Neural cell (in vitro differentiated cells): Measurements from ENCODE around the gene TAOK2. TPM values are rescaled to one million over a fixed set of nuclear protein-coding genes. Genes with fewer than 3 reads are reported as not detected.

Experiments used
- H2AFZ ChIP-seq: fragments of 200-600, 300-800 bp; sonication (generic), shearing (Covaris generic); 2 replicates; pipeline ENCODE4 v1.6.0; 2014; ENCODE audit warnings: low read depth, mild to moderate bottlenecking, antibody characterized with exemption, low read length, moderate library complexity
- H3F3A ChIP-seq: fragments of 200-600 bp; shearing (Covaris generic); 2 replicates; pipeline ENCODE4 v1.6.1; 2016; ENCODE audit warnings: mild to moderate bottlenecking, moderate library complexity, mixed read lengths, antibody characterized with exemption, low read length; ENCODE audit not compliant: insufficient read depth, poor library complexity, severe bottlenecking
- H3K27ac ChIP-seq: fragments of 200-600, 300-800 bp; sonication (generic), shearing (Covaris generic); 2 replicates; pipeline ENCODE4 v1.5.1; 2014; ENCODE audit warnings: mild to moderate bottlenecking, low read length, moderate library complexity
- H3K27me3 ChIP-seq: fragments of 300-800, 200-600 bp; sonication (generic), shearing (Covaris generic); 2 replicates; pipeline ENCODE4 v1.6.0; 2014; ENCODE audit warnings: mild to moderate bottlenecking, low read depth, low read length, moderate library complexity; ENCODE audit not compliant: insufficient read depth
- H3K36me3 ChIP-seq: fragments of 300-800, 200-600 bp; sonication (generic), shearing (Covaris generic); 2 replicates; pipeline ENCODE4 v1.5.1; 2014; ENCODE audit warnings: mild to moderate bottlenecking, antibody characterized with exemption, low read length, moderate library complexity; ENCODE audit not compliant: insufficient read depth
- H3K4me2 ChIP-seq: fragments of 300-800, 200-600 bp; sonication (generic), shearing (Covaris generic); 2 replicates; pipeline ENCODE4 v1.6.0; 2014; ENCODE audit warnings: mild to moderate bottlenecking, low read length
- H3K4me3 ChIP-seq: fragments of 300-800, 200-600 bp; sonication (generic), shearing (Covaris generic); 2 replicates; pipeline ENCODE4 v1.5.1; 2014; ENCODE audit warnings: mild to moderate bottlenecking, low read length, moderate library complexity
- H3K79me2 ChIP-seq: fragments of 200-600 bp; shearing (Covaris generic); replicated peaks from 2 replicates; pipeline ENCODE4 v1.6.0; 2014; ENCODE audit warnings: mild to moderate bottlenecking, low read length, moderate library complexity; ENCODE audit not compliant: insufficient read depth
- H3K9ac ChIP-seq: fragments of 300-800, 200-600 bp; sonication (generic), shearing (Covaris generic); 2 replicates; pipeline ENCODE4 v1.6.1; 2016; ENCODE audit warnings: mild to moderate bottlenecking, low read length, mixed read lengths
- H3K9me2 ChIP-seq: fragments of 200-600 bp; shearing (Covaris generic); 2 replicates; pipeline ENCODE4 v1.6.1; 2016; ENCODE audit warnings: mild to moderate bottlenecking, low read length, mixed read lengths; ENCODE audit not compliant: insufficient read depth
- H3K9me3 ChIP-seq: fragments of 200-600, 300-800 bp; sonication (generic), shearing (Covaris generic); 2 replicates; pipeline ENCODE4 v1.6.1; 2016; ENCODE audit warnings: mild to moderate bottlenecking, mixed run types, low read length, moderate library complexity, mixed read lengths
- H4K20me1 ChIP-seq: fragments of 200-600 bp; shearing (Covaris generic); 2 replicates; pipeline ENCODE4 v1.6.1; 2016; ENCODE audit warnings: mild to moderate bottlenecking, mixed run types; ENCODE audit not compliant: insufficient read depth
- EP300 ChIP-seq: fragments of 450-650 bp; conservative IDR thresholded peaks from 2 replicates; pipeline ENCODE4 v1.6.1; 2014; ENCODE audit warnings: antibody characterized with exemption, mild to moderate bottlenecking, moderate library complexity; ENCODE audit not compliant: poor library complexity, severe bottlenecking
- EZH2 ChIP-seq: fragments of 200-600, 300-800 bp; shearing (Covaris generic), sonication (generic); IDR thresholded peaks from 2 replicates; pipeline ENCODE4 v1.6.1; 2014; ENCODE audit warnings: antibody characterized with exemption, low read length, borderline replicate concordance, mild to moderate bottlenecking; ENCODE audit not compliant: insufficient read depth, poor library complexity, severe bottlenecking
- MXI1 ChIP-seq: fragments of 450-650 bp; conservative IDR thresholded peaks from 2 replicates; pipeline ENCODE4 v1.6.1; 2014; ENCODE audit warnings: antibody characterized with exemption, mild to moderate bottlenecking; ENCODE audit not compliant: poor library complexity, severe bottlenecking
- POLR2AphosphoS5 ChIP-seq: IDR thresholded peaks from 2 replicates; pipeline ENCODE4 v1.6.1; 2012
- RAD21 ChIP-seq: fragments of 450-650 bp; conservative IDR thresholded peaks from 2 replicates; pipeline ENCODE4 v1.6.1; 2014; ENCODE audit warnings: antibody characterized with exemption, mild to moderate bottlenecking, moderate library complexity
- SMC3 ChIP-seq: fragments of 450-650 bp; conservative IDR thresholded peaks from 2 replicates; pipeline ENCODE4 v1.6.1; 2014; ENCODE audit warnings: antibody characterized with exemption, mild to moderate bottlenecking, moderate library complexity; ENCODE audit not compliant: poor library complexity
- TAF1 ChIP-seq: IDR thresholded peaks from 2 replicates; pipeline ENCODE4 v1.6.1; 2012; ENCODE audit warnings: low read depth
- polyA plus RNA-seq: library from polyadenylated mRNA; depleted of rRNA; stranded (reverse); fragments of >200 nt; gene quantifications from 2 replicates; pipeline ENCODE4 v1.2.3, GENCODE V29; 2014
- TF ChIP-seq, protein P1 (sequence below): fragments of 450-650 bp; IDR thresholded peaks from 2 replicates; pipeline ENCODE4 v1.5.1; 2014; ENCODE audit warnings: antibody characterized with exemption, mild to moderate bottlenecking, moderate library complexity; ENCODE audit not compliant: poor library complexity, severe bottlenecking
- TF ChIP-seq, protein P2 (sequence below): IDR thresholded peaks from 2 replicates; pipeline ENCODE4 v1.6.1; 2012; ENCODE audit warnings: borderline replicate concordance

TAOK2 gene
- polyA plus RNA-seq, 1 donor from 2014 or later = 62.7 TPM

DNA sequence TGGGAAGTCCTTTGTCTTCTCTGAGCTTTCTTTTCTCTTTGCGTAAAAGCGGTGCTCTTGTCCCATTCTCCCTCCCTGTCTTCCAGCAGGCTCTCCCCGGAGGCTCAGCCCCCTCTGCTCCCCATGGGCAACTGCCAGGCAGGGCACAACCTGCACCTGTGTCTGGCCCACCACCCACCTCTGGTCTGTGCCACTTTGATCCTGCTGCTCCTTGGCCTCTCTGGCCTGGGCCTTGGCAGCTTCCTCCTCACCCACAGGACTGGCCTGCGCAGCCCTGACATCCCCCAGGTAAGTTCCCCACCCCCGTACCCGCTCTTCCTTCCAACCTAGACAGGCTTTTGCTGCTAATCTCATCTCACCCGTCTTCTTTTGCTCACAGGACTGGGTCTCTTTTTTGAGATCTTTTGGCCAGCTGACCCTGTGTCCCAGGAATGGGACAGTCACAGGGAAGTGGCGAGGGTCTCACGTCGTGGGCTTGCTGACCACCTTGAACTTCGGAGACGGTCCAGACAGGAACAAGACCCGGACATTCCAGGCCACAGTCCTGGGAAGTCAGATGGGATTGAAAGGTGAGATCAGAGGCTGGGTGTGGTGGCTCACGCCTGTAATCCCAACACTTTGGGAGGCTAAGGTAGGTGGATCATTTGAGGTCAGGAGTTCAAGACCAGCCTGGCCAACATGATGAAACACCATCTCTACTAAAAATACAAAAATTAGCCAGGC, 10.5 kb upstream of the TAOK2 start:
- no peaks in the 10 kb centered on the region for H4K20me1 ChIP-seq
- no peak overlapping the region for H3K4me2 ChIP-seq
- H3K79me2 ChIP-seq = no peaks in the 10 kb centered on the region
- no peaks in the 10 kb centered on the region for H3K27me3 ChIP-seq
- H2AFZ ChIP-seq = no peak overlapping the region
- no peaks in the 10 kb centered on the region for H3K9me2 ChIP-seq
- H3K27ac ChIP-seq = no peak overlapping the region
- H3K9ac ChIP-seq = no peak overlapping the region
- H3K9me3 ChIP-seq = no peaks in the 10 kb centered on the region
- TF ChIP-seq POLR2AphosphoS5 (no peak), EP300 (no peak)
- H3K4me3 ChIP-seq = no peak overlapping the region
- no peaks in the 10 kb centered on the region for H3F3A ChIP-seq
- no peaks in the 10 kb centered on the region for H3K36me3 ChIP-seq

DNA sequence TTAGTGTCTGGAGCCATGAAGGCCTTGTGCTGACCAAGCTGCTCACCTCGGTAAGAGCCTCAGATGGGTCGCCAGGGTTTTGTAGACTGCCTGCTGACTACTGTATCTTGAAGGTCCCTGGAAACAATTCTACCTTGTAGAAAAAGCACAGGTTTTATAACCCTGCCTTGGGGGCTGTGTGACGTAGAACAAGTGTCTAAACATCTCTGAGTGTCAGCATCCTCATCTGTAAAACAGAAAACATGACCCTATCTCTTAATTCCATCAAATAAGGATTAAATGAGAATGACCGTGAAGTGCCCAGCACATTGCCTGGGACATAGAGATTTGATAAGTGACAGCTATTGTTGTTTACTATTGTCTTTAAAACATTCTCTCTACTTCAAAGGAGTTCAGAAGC, 5.5 kb upstream of the TAOK2 start:
- Histone ChIP-seq H3K36me3 (no peaks in the 10 kb centered on the region), H3K4me3 (no peak overlapping the region), H3K27me3 (no peaks in the 10 kb centered on the region), H2AFZ (no peak overlapping the region), H4K20me1 (no peaks in the 10 kb centered on the region), H3K9ac (no peak overlapping the region), H3K9me2 (no peaks in the 10 kb centered on the region), H3F3A (no peaks in the 10 kb centered on the region), H3K79me2 (no peaks in the 10 kb centered on the region), H3K4me2 (no peak overlapping the region), H3K27ac (no peak overlapping the region), H3K9me3 (no peaks in the 10 kb centered on the region)
- TF ChIP-seq TAF1 = no peak
- TF ChIP-seq MXI1 = no peak
- TF ChIP-seq RAD21 = no peak
- TF ChIP-seq, protein P1, sequence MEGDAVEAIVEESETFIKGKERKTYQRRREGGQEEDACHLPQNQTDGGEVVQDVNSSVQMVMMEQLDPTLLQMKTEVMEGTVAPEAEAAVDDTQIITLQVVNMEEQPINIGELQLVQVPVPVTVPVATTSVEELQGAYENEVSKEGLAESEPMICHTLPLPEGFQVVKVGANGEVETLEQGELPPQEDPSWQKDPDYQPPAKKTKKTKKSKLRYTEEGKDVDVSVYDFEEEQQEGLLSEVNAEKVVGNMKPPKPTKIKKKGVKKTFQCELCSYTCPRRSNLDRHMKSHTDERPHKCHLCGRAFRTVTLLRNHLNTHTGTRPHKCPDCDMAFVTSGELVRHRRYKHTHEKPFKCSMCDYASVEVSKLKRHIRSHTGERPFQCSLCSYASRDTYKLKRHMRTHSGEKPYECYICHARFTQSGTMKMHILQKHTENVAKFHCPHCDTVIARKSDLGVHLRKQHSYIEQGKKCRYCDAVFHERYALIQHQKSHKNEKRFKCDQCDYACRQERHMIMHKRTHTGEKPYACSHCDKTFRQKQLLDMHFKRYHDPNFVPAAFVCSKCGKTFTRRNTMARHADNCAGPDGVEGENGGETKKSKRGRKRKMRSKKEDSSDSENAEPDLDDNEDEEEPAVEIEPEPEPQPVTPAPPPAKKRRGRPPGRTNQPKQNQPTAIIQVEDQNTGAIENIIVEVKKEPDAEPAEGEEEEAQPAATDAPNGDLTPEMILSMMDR = no peak
- TF ChIP-seq POLR2AphosphoS5 = no peak
- TF ChIP-seq SMC3 = no peak
- TF ChIP-seq EP300 = no peak
- TF ChIP-seq, protein P2, sequence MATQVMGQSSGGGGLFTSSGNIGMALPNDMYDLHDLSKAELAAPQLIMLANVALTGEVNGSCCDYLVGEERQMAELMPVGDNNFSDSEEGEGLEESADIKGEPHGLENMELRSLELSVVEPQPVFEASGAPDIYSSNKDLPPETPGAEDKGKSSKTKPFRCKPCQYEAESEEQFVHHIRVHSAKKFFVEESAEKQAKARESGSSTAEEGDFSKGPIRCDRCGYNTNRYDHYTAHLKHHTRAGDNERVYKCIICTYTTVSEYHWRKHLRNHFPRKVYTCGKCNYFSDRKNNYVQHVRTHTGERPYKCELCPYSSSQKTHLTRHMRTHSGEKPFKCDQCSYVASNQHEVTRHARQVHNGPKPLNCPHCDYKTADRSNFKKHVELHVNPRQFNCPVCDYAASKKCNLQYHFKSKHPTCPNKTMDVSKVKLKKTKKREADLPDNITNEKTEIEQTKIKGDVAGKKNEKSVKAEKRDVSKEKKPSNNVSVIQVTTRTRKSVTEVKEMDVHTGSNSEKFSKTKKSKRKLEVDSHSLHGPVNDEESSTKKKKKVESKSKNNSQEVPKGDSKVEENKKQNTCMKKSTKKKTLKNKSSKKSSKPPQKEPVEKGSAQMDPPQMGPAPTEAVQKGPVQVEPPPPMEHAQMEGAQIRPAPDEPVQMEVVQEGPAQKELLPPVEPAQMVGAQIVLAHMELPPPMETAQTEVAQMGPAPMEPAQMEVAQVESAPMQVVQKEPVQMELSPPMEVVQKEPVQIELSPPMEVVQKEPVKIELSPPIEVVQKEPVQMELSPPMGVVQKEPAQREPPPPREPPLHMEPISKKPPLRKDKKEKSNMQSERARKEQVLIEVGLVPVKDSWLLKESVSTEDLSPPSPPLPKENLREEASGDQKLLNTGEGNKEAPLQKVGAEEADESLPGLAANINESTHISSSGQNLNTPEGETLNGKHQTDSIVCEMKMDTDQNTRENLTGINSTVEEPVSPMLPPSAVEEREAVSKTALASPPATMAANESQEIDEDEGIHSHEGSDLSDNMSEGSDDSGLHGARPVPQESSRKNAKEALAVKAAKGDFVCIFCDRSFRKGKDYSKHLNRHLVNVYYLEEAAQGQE = no peak
- no peak for TF ChIP-seq EZH2
